GM12875 (cell line): ENCODE measurements around the gene PDGFD.

Source experiments
- H3K4me3 ChIP-seq: one replicate; pipeline ENCODE4 v1.5.1; 2011; ENCODE audit warnings: low read depth, low read length, control low read depth
- TF ChIP-seq, protein P1 (sequence below): IDR thresholded peaks from 2 replicates; pipeline ENCODE4 v1.5.1; 2011; ENCODE audit warnings: low read depth, mild to moderate bottlenecking, control low read depth, inconsistent platforms, low read length, moderate library complexity, borderline replicate concordance; ENCODE audit not compliant: insufficient read depth

Gene PDGFD

DNA sequence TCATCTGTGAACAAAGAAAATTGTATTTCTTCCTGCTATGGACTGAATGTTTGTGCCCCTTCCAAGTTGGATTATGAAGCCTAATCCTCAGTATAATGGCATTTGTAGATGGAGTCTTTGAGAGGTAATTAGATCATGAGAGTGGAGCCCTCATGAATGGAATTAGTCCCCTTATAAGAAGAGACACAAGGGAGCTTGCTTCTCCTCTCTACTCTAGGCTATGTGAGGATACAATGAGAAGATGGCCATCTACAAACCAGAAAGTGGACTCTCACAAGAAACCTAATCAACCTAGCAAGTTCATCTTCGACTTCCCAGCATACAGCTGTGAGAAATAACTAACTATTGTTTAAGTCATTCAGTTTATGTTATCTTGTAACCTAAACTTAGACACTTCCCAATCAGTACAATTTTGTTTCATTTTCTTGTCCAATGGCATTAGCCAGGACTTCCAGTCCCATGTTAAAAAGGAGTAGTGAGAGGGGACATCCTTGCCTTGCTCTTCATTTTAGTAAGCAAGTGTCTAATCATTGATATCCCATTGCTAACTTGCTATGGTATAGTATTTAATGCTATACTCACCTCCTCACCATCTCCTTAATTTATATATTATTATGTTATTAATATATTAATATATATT lies 45.7 kb downstream of the PDGFD start:
- TF ChIP-seq, protein P1, sequence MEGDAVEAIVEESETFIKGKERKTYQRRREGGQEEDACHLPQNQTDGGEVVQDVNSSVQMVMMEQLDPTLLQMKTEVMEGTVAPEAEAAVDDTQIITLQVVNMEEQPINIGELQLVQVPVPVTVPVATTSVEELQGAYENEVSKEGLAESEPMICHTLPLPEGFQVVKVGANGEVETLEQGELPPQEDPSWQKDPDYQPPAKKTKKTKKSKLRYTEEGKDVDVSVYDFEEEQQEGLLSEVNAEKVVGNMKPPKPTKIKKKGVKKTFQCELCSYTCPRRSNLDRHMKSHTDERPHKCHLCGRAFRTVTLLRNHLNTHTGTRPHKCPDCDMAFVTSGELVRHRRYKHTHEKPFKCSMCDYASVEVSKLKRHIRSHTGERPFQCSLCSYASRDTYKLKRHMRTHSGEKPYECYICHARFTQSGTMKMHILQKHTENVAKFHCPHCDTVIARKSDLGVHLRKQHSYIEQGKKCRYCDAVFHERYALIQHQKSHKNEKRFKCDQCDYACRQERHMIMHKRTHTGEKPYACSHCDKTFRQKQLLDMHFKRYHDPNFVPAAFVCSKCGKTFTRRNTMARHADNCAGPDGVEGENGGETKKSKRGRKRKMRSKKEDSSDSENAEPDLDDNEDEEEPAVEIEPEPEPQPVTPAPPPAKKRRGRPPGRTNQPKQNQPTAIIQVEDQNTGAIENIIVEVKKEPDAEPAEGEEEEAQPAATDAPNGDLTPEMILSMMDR, result no peak
- no peak overlapping the region for H3K4me3 ChIP-seq

DNA sequence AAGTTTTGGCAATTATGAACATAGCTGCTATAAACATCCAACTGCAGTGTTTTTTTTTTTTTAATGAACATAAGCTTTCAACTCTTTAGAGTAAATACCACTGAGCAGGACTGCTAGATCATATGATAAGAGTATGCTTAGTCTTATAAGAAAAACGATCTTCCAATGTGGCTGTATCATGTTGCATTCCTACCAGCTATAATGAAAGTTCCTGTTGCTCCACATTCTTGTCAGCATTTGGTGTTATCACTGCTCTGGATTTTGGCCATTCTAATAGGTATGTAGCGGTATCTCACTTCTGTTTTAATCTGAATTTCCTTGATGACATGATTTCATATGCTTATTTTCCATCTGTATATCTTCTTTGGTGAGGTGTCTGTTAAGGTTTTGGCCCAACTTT lies 50.4 kb downstream of the PDGFD start:
- TF ChIP-seq, protein P1, result no peak
- H3K4me3 ChIP-seq, result no peak overlapping the region

DNA sequence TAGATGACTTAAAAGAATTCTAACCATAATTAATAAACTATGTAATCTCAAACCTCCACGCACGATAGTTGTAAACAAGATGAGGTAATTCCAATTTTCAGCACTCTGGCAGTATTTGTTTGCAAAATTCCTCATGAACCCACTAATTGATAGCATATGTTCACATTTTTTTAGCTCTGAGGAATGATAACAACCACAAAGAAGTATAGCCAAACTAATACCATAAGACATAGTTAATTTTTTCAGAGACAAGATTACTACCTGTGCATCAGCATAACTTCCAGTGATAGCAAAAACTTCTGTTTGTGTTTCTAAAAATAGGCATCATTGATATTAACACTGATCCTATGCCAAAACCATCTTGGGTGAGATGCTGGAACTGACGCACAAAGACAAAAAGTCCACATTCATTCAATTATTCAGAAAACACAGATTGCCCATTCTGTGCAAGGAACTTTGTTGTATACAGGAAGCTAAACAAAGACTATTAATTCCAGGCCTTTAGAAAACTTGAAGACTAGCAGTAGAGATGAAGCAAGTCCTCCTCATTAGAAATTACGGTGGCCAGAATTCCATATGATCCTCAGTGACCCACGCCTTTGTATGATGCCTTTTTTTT lies 57.7 kb downstream of the PDGFD start:
- TF ChIP-seq, protein P1, result no peak
- H3K4me3 ChIP-seq, result no peak overlapping the region

DNA sequence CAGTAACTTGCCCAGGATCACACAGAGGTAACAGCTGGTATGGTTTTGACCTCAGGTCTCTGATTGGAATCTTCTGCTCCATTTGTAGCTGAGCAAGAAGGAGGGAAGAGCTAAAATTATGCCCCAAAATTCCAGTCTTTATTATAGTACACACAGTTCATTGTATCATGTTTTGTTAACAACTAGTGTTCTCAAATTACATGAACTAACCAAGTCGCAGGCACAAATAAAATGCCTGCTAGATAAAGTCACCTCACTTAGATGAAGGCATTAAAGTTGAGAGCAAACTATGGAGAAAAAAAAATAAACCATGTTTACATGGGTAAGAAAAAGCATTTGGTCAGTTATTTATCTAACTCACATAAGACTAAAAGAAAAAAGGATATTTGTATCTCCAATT lies 58.8 kb downstream of the PDGFD start:
- no peak overlapping the region for H3K4me3 ChIP-seq
- TF ChIP-seq, protein P1, result no peak

DNA sequence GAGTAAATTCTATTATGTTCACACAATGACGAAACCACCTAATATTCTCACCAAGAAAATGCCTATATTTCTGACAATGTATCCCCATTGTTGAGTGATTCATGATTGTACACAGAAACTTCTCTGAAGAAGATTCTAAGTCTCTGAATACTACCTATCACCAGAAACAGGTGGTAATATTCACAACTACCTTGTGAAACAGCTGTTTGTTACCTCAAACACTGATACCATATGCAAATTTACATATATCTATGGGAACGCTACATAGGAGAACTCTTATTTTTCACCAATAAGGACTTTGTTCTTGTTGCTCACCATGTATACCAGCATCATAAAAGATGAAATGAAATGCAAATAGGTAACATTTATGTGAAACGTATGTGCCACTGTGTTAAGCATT lies 59.3 kb downstream of the PDGFD start:
- TF ChIP-seq, protein P1, result no peak
- H3K4me3 ChIP-seq, result no peak overlapping the region

DNA sequence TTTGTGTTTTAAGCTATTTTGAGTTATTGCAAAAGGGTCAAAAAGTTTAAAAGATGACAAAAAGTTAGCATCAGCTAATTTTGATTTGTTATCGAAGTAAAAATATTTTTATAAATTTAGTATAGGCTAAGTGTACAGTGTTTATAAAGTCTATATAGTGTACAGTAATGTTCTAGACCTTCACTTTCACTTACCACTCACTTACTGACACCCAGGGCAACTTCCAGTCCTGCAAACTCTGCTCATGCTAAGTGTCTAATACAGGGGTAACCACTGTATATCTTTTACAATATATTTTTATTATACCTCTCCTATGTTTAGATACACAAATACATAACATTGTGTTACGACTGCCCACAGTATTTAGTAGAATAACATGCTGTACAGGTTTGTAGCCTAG lies 59.7 kb downstream of the PDGFD start:
- TF ChIP-seq, protein P1, result no peak

DNA sequence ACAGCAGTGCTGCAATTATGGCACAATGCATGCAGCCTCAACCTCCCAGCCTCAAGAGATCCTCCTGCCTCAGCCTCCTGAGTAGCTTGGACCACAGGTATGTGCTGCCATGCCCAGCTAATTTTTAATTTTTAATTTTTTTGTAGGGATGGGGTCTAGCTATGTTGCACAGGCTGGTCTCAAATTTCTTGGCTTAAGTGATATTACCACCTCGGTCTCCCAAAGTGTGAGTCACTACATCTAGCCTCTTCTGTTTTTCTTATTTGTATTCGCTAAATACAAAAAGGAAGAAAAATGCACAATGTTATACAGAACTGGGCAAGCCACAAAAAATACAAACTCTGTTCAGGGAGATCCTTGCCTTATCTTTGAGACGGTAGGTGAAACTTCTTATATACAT lies 65.4 kb downstream of the PDGFD start:
- TF ChIP-seq, protein P1, result no peak
- no peak overlapping the region for H3K4me3 ChIP-seq

More for the DNA sequence above, 59.7 kb downstream of the PDGFD start:
- H3K4me3 ChIP-seq, result no peak overlapping the region
